GM19463 (cell line): Measurements from ENCODE around the gene LILRB2.
"Not testable (repeated sequence)": the region's sequence is repeated elsewhere in the genome, so short reads cannot be mapped to it uniquely, and the experiment has no call there.

Source experiments
- ATAC-seq: cut with Tn5 transposase; IDR thresholded peaks from one replicate; pipeline ENCODE4 v1.9.1; 2021; ENCODE audit warnings: mild to moderate bottlenecking, moderate library complexity; ENCODE audit not compliant: unreplicated experiment

The LILRB2 gene

GRCh38 chr19:54307389-54308020 lies 26.6 kb upstream of the LILRB2 start:
- no peak for ATAC-seq

GRCh38 chr19:54305141-54305540 lies 24.2 kb upstream of the LILRB2 start:
- ATAC-seq, result no peak

- no peak for ATAC-seq
Measured at GRCh38 chr19:54302257-54302656, 21.3 kb upstream of the LILRB2 start.

GRCh38 chr19:54299515-54299914 lies 18.6 kb upstream of the LILRB2 start:
- ATAC-seq, result no peak

- ATAC-seq, result no peak
Measured at GRCh38 chr19:54299126-54299498, 18.2 kb upstream of the LILRB2 start.

- no peak for ATAC-seq
Measured at GRCh38 chr19:54298357-54299125, 17.6 kb upstream of the LILRB2 start.

GRCh38 chr19:54297759-54298305 lies 16.9 kb upstream of the LILRB2 start:
- no peak for ATAC-seq

- ATAC-seq, result no peak
Measured at GRCh38 chr19:54294539-54294938, 13.6 kb upstream of the LILRB2 start.

- not testable (repeated sequence) for ATAC-seq
Measured at GRCh38 chr19:54289160-54289559, 8.2 kb upstream of the LILRB2 start.

- ATAC-seq, result no peak
Measured at GRCh38 chr19:54287456-54287855, 6.5 kb upstream of the LILRB2 start.

GRCh38 chr19:54286283-54286682 lies 5.4 kb upstream of the LILRB2 start:
- not testable (repeated sequence) for ATAC-seq

GRCh38 chr19:54285427-54286056 lies 4.6 kb upstream of the LILRB2 start:
- peak; percentile 39 for ATAC-seq

GRCh38 chr19:54282686-54283470 lies 2.0 kb upstream of the LILRB2 start:
- no peak for ATAC-seq

- ATAC-seq, result not testable (repeated sequence)
Measured at GRCh38 chr19:54281729-54282075, 792 bp upstream of the LILRB2 start.

GRCh38 chr19:54280441-54280840 lies 469 bp downstream of the LILRB2 start:
- not testable (repeated sequence) for ATAC-seq

GRCh38 chr19:54280025-54280424 lies 885 bp downstream of the LILRB2 start:
- ATAC-seq, result not testable (repeated sequence)

GRCh38 chr19:54279406-54279962 lies 1.4 kb downstream of the LILRB2 start:
- no peak for ATAC-seq

- ATAC-seq, result not testable (repeated sequence)
Measured at GRCh38 chr19:54278571-54279195, 2.2 kb downstream of the LILRB2 start.

- not testable (repeated sequence) for ATAC-seq
Measured at GRCh38 chr19:54278056-54278455, 2.9 kb downstream of the LILRB2 start.

GRCh38 chr19:54277111-54277615 lies 3.7 kb downstream of the LILRB2 start:
- not testable (repeated sequence) for ATAC-seq
